OCI-LY7 (cell line): ENCODE measurements around the gene CDKL1. TPM values are rescaled to one million over a fixed set of nuclear protein-coding genes. Genes with fewer than 3 reads are reported as not detected.

Experiments
- BruUV-seq: library from RNA; stranded (reverse); fragments of 400-500 nt; replicated peaks from 2 replicates; lab custom pipeline; 2021; lab: Mats Ljungman, UMichigan
- CTCF ChIA-PET: fragments of 300-600 bp; sonication (Branson Sonifier 250); formaldehyde crosslinking; loops from one replicate; lab custom pipeline; 2022; ENCODE audit warnings: antibody characterized with exemption; ENCODE audit not compliant: unreplicated experiment; lab: Charles Lee
- POLR2A ChIA-PET: fragments of 300-600 bp; sonication (Branson Sonifier 250); formaldehyde crosslinking; loops from one replicate; lab custom pipeline; 2022; ENCODE audit warnings: antibody characterized with exemption; lab: Charles Lee
- DNase-seq: peaks from one replicate; pipeline ENCODE4 v3.0.0-alpha.2; 2015; ENCODE audit warnings: low spot score
- H2AFZ ChIP-seq: fragments of 200-600 bp; sonication (generic), shearing (Covaris generic); 2 replicates; pipeline ENCODE4 v1.6.1; 2014; ENCODE audit warnings: mild to moderate bottlenecking, antibody characterized with exemption, low read length, moderate library complexity
- H3K27ac ChIP-seq: fragments of 200-600 bp; sonication (generic); 2 replicates; pipeline ENCODE4 v1.5.1; 2014; ENCODE audit warnings: mixed run types, low read depth, mild to moderate bottlenecking, moderate library complexity, low read length, inconsistent platforms; ENCODE audit not compliant: poor library complexity, severe bottlenecking
- H3K36me3 ChIP-seq: fragments of 200-600 bp; sonication (generic); 2 replicates; pipeline ENCODE4 v1.6.1; 2014; ENCODE audit warnings: mild to moderate bottlenecking, antibody characterized with exemption, low read length, moderate library complexity, mixed read lengths; ENCODE audit not compliant: insufficient read depth
- H3K4me1 ChIP-seq: fragments of 200-600 bp; sonication (generic); 2 replicates; pipeline ENCODE4 v1.5.1; 2014; ENCODE audit warnings: mild to moderate bottlenecking, low read length; ENCODE audit not compliant: insufficient read depth, poor library complexity, severe bottlenecking
- H3K4me2 ChIP-seq: fragments of 200-600 bp; sonication (generic); 2 replicates; pipeline ENCODE4 v1.6.1; 2014; ENCODE audit warnings: mild to moderate bottlenecking, low read length
- H3K4me3 ChIP-seq: fragments of 200-600 bp; sonication (generic); 2 replicates; pipeline ENCODE4 v1.5.1; 2014; ENCODE audit warnings: mild to moderate bottlenecking, low read depth, low read length; ENCODE audit not compliant: poor library complexity, severe bottlenecking
- H3K79me2 ChIP-seq: fragments of 200-600 bp; sonication (generic); 2 replicates; pipeline ENCODE4 v1.6.1; 2016; ENCODE audit warnings: low read depth, mild to moderate bottlenecking, low read length, moderate library complexity, mixed read lengths; ENCODE audit not compliant: insufficient read depth
- H3K9me2 ChIP-seq: fragments of 200-600 bp; sonication (generic); 2 replicates; pipeline ENCODE4 v1.6.1; 2016; ENCODE audit warnings: mild to moderate bottlenecking, low read length, mixed read lengths; ENCODE audit not compliant: insufficient read depth
- H3K9me3 ChIP-seq: fragments of 200-600 bp; sonication (generic); 2 replicates; pipeline ENCODE4 v1.6.1; 2014; ENCODE audit warnings: mild to moderate bottlenecking, mixed run types, low read length, mixed read lengths
- H4K20me1 ChIP-seq: fragments of 200-600 bp; sonication (generic); 2 replicates; pipeline ENCODE4 v1.6.1; 2014; ENCODE audit warnings: mild to moderate bottlenecking, antibody characterized with exemption, low read length, moderate library complexity, mixed read lengths; ENCODE audit not compliant: insufficient read depth
- CTCF ChIP-seq: fragments of 200-600 bp; sonication (generic); conservative IDR thresholded peaks from 2 replicates; pipeline ENCODE4 v1.5.1; 2014; ENCODE audit warnings: mild to moderate bottlenecking, antibody characterized with exemption, low read length, moderate library complexity, mixed read lengths
- EZH2phosphoT487 ChIP-seq: fragments of 200-600 bp; sonication (generic); IDR thresholded peaks from 2 replicates; pipeline ENCODE4 v1.6.1; 2018; ENCODE audit warnings: low read depth, borderline replicate concordance, mild to moderate bottlenecking, mixed run types, antibody characterized with exemption, low read length, moderate library complexity, mixed read lengths
- intact Hi-C: fragments of 100-400 bp; cut with micrococcal nuclease; formaldehyde crosslinking; loops from one replicate; pipeline ENCODE4 v1.10.0; 2022; ENCODE audit not compliant: unreplicated experiment
- total RNA-seq, 2 experiments: library from RNA; depleted of rRNA in 1 of 2; stranded (reverse); fragments of >200 nt in 1 of 2; shearing (Covaris generic) in 1 of 2; gene quantifications; 2 replicates each; pipeline ENCODE4 v1.2.3, GENCODE V29; 2014 to 2022

The CDKL1 gene
- total RNA-seq, 2 experiments from 2014 or later: 0.09 to 0.36 TPM

DNA sequence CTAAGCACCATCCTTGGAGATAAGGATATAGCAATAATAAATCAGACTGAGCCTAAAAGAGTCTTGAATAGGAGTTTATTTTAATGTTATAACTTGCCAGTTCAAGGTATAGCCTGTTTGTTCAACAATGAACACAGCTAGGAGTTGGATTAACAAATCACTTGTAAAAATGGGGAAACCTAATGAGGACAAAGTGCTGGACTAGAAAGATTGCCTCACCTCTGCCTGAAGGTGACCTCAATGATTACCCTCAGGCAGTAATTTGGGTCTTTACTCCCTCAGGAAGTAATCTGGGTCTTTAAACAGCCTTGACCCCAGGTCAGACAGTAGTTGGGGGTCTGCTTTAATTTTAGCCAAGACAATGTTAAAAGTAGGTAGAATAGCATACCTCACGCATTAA is 35.5 kb upstream of the CDKL1 start:
- Histone ChIP-seq H3K4me2 (no peak overlapping the region), H3K4me1 (no peaks in the 10 kb centered on the region), H3K9me3 (peaks cover 6% of the 10 kb centered on the region), H3K36me3 (peaks cover 39% of the 10 kb centered on the region), H3K4me3 (no peak overlapping the region), H3K9me2 (no peaks in the 10 kb centered on the region), H3K79me2 (no peaks in the 10 kb centered on the region), H3K27ac (no peak overlapping the region), H4K20me1 (no peaks in the 10 kb centered on the region), H2AFZ (no peak overlapping the region)
- POLR2A ChIA-PET: interaction anchor here (1.0 kb wide), 1 partner anchor 907 kb away, joined by 3 read pairs; no protein-coding TSS in a partner anchor
- no TSS peak for BruUV-seq
- no peak for TF ChIP-seq CTCF
- TF ChIP-seq EZH2phosphoT487: no peak
- intact Hi-C loops: no loop called here
- CTCF ChIA-PET: no interaction called here
- DNase-seq: no peak

DNA sequence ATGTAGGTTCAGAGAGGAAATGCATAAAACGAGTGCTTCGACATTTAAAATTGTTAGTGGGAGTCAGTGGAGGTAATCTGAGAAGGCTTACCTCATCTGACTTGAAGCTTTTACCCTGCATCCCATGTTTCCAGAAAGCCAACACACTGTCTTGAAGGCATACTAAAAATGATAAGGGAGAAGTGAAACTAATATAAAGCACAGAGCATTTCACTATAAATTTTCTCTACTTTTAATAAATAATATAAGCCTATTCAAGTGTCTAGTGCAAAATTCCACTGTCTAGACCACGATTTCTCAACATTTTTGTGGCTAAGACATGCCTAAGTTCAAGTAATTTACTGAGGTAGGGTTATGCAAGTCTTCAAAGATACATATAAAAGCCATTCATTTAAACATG is 29.1 kb upstream of the CDKL1 start:
- intact Hi-C loops: no loop called here
- H2AFZ ChIP-seq: no peak overlapping the region
- no peak overlapping the region for H3K4me2 ChIP-seq
- no peaks in the 10 kb centered on the region for H4K20me1 ChIP-seq
- TF ChIP-seq EZH2phosphoT487 (no peak), CTCF (no peak)
- CTCF ChIA-PET: no interaction called here
- H3K9me2 ChIP-seq: no peaks in the 10 kb centered on the region
- H3K27ac ChIP-seq: no peak overlapping the region
- no peaks in the 10 kb centered on the region for H3K79me2 ChIP-seq
- H3K36me3 ChIP-seq: peaks cover 25% of the 10 kb centered on the region
- POLR2A ChIA-PET: no interaction called here
- no TSS peak for BruUV-seq
- no peak for DNase-seq
- H3K4me3 ChIP-seq: no peak overlapping the region
- no peaks in the 10 kb centered on the region for H3K9me3 ChIP-seq
- H3K4me1 ChIP-seq: no peaks in the 10 kb centered on the region

DNA sequence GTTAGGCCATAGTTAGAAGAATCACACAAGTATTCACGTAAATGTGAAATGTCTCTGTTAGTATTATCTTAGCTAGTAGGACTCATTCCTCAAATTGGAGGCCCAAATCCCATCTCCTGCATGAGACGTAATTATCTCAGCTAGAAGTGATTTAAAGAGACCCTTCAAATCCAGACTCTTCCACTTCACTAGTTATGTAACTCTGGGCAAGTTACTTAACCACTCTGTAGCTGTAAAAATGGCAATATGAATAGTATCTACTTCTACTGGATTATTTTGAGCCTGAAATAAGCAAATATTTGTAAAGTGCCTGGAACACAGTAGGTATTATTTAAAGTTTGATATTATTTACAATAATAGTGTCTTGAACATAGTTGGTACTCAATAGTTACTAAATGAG is 28.4 kb upstream of the CDKL1 start:
- no peaks in the 10 kb centered on the region for H4K20me1 ChIP-seq
- no peaks in the 10 kb centered on the region for H3K79me2 ChIP-seq
- H3K36me3 ChIP-seq: peaks cover 28% of the 10 kb centered on the region
- CTCF ChIA-PET: no interaction called here
- BruUV-seq: no TSS peak
- no peaks in the 10 kb centered on the region for H3K4me1 ChIP-seq
- no peak for TF ChIP-seq CTCF
- no peak for TF ChIP-seq EZH2phosphoT487
- no peak overlapping the region for H3K4me3 ChIP-seq
- POLR2A ChIA-PET: interaction anchor here (0.6 to 1.4 kb wide), 2 partner anchors 13 to 229 kb away, joined by 3 to 4 read pairs; no protein-coding TSS in a partner anchor
- no peak overlapping the region for H2AFZ ChIP-seq
- H3K27ac ChIP-seq: no peak overlapping the region
- H3K9me3 ChIP-seq: no peaks in the 10 kb centered on the region
- no peak overlapping the region for H3K4me2 ChIP-seq
- intact Hi-C loops: no loop called here
- H3K9me2 ChIP-seq: no peaks in the 10 kb centered on the region
- no peak for DNase-seq
